A549 (cell line): ENCODE data around the gene TNFAIP2.

ENCODE experiments used
- CBX8 ChIP-seq: fragments of 200-600 bp; sonication (generic); IDR thresholded peaks from 2 replicates; pipeline ENCODE4 v1.6.1; 2016
- EP300 ChIP-seq, 2 experiments: fragments of >200 bp; sonication (Bioruptor Twin); formaldehyde crosslinking; IDR thresholded peaks; 2 replicates in 1 of 2; 3 replicates in 1 of 2; pipeline ENCODE4 v1.6.1; 2016 to 2017
- GATA3 ChIP-seq: IDR thresholded peaks from 2 replicates; pipeline ENCODE4 v1.6.1; 2012; ENCODE audit warnings: borderline replicate concordance
- MYC ChIP-seq: IDR thresholded peaks from 2 replicates; pipeline ENCODE4 v1.6.1; 2012; ENCODE audit warnings: mild to moderate bottlenecking, inconsistent platforms, low read length, improper control_type of control experiment, borderline replicate concordance
- PHF8 ChIP-seq: fragments of 200-600 bp; sonication (generic); IDR thresholded peaks from 2 replicates; pipeline ENCODE4 v1.6.1; 2016; ENCODE audit warnings: low read depth, mild to moderate bottlenecking, antibody characterized with exemption, moderate library complexity, borderline replicate concordance
- POLR2A ChIP-seq: IDR thresholded peaks from 2 replicates; pipeline ENCODE4 v1.6.1; 2012; ENCODE audit warnings: mild to moderate bottlenecking, low read length
- POLR2AphosphoS2 ChIP-seq: conservative IDR thresholded peaks from 2 replicates; pipeline ENCODE4 v1.6.1; 2012; ENCODE audit warnings: low read length, improper control_type of control experiment, inconsistent platforms
- RAD21 ChIP-seq, 2 experiments: fragments of >200 bp in 1 of 2; sonication (Bioruptor Twin) in 1 of 2; formaldehyde crosslinking in 1 of 2; IDR thresholded peaks in 1 of 2; conservative IDR thresholded peaks in 1 of 2; 2 replicates in 1 of 2; 3 replicates in 1 of 2; pipeline ENCODE4 v1.6.1; 2012 to 2018; ENCODE audit warnings: inconsistent platforms in 1 of 2
- RFX5 ChIP-seq: fragments of 450-650 bp; IDR thresholded peaks from 2 replicates; pipeline ENCODE4 v1.7.1; 2014; ENCODE audit warnings: antibody characterized with exemption, mild to moderate bottlenecking, moderate library complexity
- TF ChIP-seq, protein P1 (sequence below): fragments of >200 bp; sonication (Bioruptor Twin); formaldehyde crosslinking; IDR thresholded peaks from 3 replicates; pipeline ENCODE4 v1.5.1; 2016

GRCh38 chr14:103107455-103107854 is 15.8 kb upstream of the TNFAIP2 start:
- TF ChIP-seq, protein P1, sequence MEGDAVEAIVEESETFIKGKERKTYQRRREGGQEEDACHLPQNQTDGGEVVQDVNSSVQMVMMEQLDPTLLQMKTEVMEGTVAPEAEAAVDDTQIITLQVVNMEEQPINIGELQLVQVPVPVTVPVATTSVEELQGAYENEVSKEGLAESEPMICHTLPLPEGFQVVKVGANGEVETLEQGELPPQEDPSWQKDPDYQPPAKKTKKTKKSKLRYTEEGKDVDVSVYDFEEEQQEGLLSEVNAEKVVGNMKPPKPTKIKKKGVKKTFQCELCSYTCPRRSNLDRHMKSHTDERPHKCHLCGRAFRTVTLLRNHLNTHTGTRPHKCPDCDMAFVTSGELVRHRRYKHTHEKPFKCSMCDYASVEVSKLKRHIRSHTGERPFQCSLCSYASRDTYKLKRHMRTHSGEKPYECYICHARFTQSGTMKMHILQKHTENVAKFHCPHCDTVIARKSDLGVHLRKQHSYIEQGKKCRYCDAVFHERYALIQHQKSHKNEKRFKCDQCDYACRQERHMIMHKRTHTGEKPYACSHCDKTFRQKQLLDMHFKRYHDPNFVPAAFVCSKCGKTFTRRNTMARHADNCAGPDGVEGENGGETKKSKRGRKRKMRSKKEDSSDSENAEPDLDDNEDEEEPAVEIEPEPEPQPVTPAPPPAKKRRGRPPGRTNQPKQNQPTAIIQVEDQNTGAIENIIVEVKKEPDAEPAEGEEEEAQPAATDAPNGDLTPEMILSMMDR = no peak
- TF ChIP-seq POLR2A = no peak
- TF ChIP-seq RAD21 (conservative IDR thresholded peaks at IDR 0.05 in 1 of 2, IDR thresholded peaks at IDR 0.05 in 1 of 2) = no peak
- TF ChIP-seq EP300 (IDR thresholded peaks at IDR 0.05) = no peak
- no peak for TF ChIP-seq PHF8
- TF ChIP-seq RFX5 = no peak
- no peak for TF ChIP-seq POLR2AphosphoS2
- TF ChIP-seq MYC = no peak
- TF ChIP-seq GATA3 = no peak
- TF ChIP-seq CBX8 = no peak
